HL-60/S4 (cell line): Measurements from ENCODE around the gene KLHL29.

Source experiments
- in situ Hi-C: fragments of 300-500 bp; cut with MboI; formaldehyde crosslinking; loops from 2 replicates; pipeline ENCODE4 v1.14.3; 2022; ENCODE audit warnings: low sequenced_read_pairs

Gene KLHL29

DNA sequence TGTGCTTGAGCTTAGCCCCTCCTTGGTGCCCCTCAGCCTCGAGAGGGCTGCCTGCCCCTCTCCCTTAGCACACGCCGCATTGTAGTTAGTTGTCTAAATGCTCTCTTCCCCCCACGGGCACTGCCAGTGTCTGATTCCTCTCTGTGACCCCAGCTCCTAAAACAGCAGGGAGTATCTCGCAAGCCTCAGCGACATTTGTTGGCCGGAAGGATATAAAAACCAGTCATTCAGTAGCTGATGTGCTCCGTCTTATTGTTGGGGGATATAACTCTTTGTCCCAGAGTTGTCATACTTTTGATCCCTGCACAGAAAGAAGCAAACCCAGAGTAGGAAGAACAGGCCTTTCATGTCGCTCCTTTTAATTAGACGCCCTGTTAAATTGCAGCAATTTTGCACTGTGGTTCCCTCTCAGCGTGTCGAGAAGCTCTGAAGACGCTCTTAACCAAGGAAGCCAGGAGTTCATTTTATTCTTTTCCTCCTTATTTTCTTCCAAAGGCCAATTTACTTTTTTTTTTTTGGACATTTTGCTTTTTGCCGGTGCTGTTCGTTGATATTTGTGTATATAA, 201.8 kb downstream of the KLHL29 start:
- in situ Hi-C loops, result no loop called here

DNA sequence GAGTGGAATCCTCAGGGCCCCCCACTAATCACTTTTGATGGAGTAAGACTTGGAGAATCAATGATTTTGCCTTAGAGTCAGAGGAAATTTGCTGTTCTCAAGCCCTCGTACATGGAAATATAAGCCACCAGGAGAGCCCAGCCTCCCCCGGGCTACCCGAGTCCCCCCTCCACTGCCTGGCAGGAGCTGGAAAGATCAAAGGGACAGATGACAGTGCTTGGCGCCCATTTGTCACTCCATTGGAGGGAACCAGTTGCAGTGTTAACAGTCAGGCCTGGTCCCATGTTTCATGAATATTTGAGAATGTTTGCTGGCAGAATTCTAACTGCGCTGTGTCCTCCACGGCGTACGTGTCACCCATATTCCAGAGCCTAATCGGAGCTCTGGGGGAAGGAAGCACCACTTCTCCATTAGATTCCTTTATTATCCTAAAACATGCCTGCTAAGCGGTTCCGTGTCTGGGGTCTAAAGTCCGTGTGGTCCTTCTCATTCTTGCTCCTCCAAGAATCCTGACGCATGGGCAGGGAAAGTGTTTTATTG, 202.4 kb downstream of the KLHL29 start:
- in situ Hi-C loops, result no loop called here

DNA sequence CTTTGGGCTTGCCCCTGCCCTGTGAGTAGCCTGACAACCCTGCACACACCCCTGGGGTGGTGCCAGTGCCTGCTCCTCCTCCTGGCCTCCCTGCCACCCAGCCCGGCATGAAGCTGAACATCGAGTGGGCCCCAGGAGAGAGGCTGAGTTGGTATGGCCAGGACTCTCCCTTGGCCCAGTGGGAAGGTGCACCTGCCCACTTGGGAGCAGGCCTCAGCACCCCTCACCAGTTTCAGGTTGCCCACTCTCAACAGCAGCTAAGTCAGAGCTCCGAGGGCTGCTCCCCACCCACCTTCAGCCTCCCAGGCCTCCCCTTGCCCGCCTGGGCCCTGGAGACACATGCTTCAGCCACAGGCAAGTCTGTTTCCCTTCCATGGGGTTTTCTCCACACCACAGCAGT, 203.1 kb downstream of the KLHL29 start:
- in situ Hi-C loops, result no loop called here

DNA sequence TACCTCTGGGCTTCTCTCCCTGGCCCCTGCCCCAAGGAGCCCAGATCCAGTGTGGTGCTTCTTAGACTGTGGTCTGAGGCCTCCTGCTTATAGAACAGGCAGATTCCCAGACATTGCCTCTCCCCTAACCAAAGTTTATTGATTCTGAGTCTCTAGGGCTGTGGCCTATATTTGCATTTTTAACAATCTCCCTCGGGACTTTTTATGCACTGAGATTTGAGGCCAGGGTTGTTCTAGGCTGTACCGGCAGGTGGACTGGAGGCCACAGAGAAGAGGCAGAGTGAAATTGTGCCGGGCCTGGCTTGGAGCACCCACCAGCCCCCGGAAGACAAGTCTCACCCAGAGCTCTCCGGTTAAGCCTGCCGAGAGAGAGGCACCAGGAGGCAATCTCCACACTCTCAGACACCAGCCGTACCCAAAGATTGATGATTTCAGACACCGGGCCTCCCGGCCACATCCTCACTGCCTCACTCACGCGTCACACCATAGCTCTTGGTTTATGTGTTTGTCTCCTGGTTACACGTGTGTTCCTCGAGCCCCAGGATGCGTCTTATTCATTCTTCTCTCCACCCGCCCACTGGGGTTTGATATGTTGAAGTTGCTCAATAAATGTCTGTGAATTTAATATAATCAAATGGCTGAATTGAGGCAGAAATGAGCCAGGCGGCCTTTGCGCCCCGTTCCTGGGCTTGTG, 203.7 kb downstream of the KLHL29 start:
- in situ Hi-C loops, result no loop called here

DNA sequence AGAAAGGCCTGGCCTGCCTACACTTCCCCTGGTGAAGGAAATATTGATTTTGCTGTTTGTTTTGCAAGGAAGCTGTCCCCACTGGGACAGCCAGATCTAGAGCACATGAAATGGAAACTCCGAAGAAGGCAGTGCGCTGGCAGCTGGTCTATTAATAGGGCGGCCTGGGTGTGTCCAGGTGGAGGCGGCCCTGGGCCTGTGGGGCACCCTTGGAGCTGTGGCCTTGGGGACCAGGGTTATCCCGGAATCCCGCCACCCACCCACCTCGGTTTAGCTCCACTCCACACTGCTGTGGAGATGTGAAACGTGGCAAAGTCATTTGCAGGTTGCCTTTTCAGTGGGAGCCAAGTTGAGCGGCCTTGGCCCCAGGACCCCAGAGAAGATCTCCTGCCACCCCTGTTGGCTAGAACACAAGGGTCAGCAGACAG, 204.3 kb downstream of the KLHL29 start:
- in situ Hi-C loops, result no loop called here

DNA sequence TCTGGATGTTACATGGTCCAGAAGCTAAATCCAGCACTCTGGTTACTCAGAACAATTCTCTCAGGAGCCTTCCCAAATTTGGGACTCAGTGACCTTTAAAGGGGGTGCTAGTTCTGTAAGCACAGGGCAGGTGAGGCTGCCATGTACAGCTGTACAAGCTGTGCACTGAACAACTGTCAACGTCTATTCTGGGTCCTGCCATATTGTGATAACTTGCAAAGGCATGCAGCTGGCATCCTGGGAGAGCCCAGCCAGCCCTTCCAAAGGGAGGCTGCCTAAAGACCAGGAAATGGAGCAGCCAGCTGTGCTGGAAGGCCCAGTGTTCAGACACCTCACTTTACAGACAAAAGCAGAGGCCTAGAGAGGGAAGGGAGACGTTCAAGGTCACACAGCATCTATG, 204.8 kb downstream of the KLHL29 start:
- in situ Hi-C loops, result no loop called here

DNA sequence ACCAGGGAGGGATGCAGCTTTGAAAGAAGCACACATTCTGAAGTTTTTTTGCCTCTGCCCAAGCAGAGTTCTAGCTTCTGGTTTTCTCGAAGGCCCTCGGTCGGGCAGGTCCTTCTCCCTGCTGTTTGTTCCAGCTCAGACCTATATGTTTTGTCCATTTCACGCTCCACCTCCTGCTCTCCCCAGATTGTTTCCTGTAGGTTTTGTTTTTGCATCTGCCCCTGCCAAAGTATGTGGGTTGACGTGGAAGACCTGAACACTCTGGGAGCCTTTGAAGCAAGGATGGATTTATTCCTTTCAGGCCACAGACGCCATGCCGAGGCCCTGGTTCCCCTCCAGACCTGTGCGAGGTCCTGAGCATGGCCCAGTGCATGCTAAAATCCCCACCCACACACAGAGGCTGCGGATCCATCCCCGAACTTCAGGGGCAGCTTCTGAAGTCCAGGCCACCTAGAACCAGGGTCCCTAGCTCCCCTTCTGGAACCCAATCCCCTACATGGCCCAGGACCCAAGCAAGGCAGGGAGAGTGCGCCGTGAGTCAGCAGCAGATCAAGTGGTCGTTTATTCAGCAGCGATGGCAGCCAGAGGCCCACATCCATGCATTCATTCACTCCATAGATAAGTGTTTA, 205.4 kb downstream of the KLHL29 start:
- in situ Hi-C loops, result no loop called here

DNA sequence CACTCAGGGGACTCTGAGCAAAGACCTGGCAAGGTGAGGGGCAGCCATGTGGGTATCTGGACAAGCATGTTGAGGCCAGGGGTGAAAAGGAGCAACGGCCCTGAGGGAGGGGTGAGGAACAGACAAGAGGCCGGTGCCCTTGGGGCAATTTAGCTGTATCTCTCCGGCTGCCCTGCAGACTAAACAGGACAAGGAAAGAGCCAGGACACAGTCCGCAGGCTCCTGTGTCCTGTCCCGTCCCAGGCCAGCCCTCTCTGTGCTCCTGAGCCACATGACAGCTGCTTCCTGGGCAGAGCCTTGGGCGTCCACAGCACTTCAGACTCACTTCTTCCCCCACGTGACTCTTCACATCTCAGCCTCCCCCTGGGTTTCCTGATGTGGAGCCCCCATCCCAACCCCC, 206.1 kb downstream of the KLHL29 start:
- in situ Hi-C loops, result no loop called here

DNA sequence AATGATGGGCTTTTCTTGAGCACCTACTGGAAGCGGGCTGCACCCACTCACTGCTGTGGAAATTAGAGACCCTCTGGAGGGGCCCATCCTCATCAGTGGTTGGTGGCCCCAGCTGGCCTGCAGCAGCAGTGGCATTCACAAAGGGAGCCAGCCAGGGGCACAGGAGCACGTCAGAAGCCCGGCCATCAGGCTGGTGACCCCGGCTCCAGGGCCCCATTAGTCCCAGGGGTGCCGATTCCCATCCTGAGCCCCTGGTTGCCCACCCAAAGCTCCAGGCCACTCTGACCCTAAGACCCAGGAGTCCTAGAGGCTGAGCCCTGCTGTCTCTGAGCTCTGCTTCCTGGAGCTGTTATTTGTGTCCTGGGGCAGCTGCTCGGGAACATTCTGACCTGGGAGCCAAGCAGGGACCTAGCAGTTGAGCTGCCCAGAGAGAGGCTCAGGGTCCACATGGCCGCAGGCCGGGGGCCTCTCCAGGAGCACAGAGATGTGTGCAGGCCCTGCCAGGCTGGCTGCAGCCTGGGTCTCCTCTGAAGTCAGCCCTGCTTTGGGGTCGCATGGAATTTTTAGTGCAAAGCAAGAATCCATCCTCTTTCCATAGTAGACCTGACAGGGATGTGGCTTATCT, 207.2 kb downstream of the KLHL29 start:
- in situ Hi-C loops, result no loop called here

DNA sequence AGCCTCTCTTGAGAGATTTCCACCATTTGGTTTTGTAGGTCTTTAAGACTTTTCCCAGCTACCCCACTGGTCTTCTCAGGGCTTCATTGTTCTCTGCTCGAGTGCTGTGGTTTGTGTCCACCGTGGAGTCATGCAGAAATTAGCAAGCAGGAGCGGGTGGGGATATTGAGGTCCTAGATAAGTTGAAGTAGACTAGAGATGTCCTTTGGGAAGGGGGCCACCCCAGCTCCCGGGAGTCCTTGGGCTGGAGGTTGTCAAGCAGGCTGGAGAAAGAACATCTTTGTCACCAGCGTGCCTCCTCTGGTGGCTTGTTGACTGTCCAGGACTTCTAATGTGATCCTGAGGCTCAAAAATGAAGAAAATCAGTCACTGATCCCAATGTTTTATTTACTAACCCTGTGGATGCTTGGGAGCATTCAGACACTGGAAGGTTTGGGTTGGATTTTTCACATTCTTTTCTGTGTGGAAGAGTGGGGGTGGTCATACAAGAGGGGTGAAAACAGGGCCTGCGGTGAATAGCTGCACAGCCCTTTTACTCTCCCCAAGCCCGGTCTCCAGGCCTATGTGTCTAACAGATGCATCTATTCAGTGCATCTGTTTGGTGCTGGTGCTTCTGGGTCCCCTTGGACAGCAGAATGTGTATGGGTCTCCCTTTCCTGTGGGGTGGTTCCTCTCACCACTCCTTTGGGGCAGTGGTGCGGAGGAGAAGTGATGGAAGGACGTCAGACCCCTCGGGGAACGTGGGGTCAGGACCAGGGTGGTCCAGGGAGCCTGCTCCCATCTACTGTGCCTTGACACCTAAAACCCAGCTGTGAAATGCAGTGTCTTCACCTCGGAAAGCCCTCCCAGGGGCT, 208.1 kb downstream of the KLHL29 start:
- in situ Hi-C loops, result no loop called here

DNA sequence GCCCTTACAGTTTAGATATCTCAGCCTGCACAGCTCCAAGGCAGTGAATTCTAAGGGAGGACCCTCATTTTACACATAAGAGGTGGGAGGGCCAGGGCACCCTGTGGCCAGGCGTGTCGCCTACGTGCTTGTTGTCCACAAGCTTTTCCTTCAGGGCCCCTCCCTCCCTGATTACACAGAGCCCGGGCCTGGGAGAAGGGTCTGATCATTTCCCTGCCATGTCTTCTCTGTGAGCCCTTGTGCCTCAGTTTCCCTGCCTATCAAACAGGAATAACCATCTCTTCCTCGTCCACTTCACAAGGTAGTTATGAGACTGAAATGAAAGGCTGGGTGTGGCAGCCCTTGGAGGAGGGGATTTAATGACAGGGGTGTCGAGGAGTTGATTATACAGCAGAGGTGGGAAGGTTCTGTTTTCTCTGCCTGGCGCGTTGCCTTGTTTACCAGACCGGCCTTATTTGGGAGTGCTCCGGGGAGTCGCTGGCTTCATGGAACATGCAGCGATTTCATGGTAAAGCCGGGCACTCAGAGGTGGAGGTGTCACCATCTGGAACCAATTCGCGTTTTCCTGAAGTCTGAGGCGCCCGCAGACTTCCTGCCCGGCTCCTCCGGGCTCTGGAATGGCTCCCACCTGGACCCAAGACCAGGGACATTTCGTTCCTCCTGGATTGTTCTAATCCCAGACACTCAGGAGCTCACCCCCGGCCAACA, 208.9 kb downstream of the KLHL29 start:
- in situ Hi-C loops, result no loop called here

DNA sequence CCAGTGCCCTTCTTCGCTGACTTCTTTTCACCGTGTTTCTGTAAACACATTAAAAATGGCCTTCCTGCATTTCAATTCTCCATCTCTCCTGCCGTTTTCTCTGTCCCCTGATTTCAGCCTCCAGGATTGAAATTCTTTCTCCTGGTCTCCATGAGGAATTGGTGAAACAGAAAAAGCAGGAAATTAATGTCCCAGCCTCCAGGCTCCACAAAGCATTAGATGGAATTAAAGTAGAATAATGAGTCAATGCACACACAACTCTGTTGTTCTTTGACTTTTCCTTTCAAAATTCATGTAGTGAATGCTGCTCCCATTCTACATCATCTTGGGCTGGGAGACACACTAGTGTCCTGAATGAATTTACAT, 209.5 kb downstream of the KLHL29 start:
- in situ Hi-C loops, result no loop called here

DNA sequence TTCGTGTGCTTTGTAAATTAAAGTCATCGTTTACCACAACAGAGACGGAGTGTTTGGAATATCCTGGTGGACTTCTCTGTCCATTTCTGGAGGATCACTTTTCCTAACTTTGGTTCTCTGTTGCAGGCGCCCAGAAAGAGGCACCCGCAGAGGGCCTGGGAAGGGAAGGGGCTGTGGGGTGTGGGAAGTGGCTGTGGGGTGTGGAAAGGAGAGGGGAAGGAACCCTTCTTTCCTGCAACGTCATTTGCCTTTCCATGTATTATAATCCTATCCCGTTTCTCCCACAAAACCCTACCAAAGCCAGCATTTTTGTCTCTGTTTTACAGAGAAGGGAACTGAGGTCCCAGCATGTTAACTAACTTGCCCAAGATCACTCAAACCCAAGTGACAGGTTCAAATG, 210.0 kb downstream of the KLHL29 start:
- in situ Hi-C loops, result no loop called here

DNA sequence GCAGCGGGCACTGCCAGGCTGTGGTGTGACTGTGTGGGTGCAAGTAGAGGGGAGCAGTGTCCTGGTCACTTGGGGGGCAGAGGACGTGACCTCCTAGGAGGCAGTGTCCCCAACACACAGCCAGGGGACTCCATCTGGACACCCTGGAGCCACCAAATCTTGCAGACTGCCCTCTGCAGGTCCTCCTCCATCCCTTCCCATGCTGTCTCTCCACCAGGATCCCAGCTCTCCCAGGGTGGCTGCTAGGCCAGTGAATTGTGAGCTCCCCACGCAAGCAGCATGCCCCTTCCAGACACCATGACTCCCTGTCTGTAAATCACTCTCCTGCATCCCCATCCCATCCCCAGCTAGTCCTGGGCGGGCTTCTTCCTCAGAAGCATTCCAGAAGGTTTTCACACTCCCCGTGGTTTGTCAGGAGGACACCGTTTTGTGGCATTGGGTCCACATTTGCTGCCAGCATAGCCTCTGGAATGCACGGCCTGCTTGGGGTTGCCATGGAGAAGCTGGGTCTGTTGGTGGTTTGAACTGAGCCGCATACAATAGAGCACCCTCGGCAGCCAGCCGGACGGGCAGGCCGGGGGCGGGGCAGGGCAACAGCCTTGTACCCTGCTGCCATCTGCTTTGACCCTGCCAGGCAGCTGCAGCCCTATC, 210.7 kb downstream of the KLHL29 start:
- in situ Hi-C loops, result no loop called here

DNA sequence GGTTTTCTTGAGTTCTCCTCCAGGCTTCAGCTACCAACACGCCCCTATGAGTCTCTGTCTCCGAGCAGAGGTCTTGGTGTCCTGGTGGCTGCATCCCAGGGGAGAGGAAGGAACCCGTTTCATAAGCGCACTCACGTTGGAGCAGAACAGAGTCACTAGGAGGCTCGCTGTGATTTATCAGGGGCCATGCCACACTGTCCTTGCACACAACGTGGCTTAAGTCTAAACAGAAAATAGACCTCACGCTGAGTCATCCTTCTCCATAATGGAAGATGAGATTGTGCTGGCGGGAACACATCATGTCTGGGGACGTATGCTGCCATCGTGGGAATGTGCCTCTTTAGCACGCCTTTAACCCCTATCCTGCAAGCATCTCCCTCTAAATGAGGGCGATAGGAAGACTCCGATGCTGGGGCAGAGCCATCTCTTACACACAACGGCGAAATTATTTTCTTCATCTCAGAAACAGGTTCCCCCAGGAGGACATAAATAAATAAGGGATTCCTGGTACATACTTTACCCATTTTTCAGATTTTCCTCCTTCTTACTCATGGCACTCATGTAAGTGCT, 211.4 kb downstream of the KLHL29 start:
- in situ Hi-C loops, result no loop called here

DNA sequence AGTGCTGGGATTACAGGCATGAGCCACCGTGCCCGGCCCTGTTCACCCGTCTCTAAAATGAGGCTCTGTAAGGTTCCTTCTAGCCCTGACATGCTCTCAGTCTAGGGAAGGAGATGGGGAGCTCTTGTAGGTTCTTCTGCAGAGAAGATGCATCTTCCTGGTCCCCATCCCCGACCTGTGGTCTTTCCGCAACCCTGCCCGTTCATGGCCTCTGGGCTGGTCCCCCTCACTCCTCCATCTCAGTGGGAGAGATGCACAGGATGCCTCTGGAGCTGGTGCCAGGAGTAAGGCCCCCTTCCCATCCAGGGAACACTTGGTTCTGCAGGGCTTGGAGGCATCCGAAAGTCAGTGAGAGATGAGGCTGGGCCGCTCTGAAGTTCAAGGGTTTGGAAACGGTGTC, 212.7 kb downstream of the KLHL29 start:
- in situ Hi-C loops, result no loop called here

DNA sequence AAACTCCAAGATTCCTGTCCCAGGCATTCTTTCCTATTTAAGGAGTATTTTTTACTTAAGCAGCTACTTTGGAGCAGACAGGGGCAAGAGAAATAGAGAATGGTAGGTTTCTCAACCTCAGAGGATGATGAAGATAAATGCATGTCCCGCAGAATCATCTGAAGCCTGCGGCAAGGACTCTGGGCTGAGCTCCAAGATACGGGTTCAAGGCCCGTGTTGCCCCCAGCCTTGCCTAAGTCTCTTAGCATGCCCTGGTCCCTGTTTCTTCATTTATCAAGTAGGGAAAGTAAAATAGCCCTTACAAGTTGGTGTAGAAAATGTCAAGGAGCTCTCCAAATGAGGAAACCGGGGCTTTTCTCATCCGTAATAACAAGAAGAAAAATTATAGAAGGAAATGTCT, 214.0 kb downstream of the KLHL29 start:
- in situ Hi-C loops, result no loop called here

DNA sequence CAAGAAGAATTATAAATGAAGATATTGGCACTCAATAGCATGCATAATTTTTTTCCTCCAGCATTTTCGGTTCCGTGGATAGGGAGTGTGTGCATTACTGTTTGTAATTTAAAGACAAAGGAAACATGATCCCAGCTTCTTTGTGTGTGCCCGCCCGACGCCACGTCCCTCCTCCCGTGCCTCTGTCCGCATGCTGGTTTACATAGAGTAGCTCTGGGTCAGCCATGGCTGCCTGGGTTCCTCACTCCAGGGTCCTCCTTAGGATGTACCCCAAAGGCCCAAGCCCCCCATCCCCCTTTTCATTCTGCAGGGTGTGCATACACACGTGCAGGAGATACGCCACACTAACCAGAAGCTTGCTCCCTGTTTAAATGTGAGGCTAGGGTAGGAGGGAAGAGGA, 214.7 kb downstream of the KLHL29 start:
- in situ Hi-C loops, result no loop called here

DNA sequence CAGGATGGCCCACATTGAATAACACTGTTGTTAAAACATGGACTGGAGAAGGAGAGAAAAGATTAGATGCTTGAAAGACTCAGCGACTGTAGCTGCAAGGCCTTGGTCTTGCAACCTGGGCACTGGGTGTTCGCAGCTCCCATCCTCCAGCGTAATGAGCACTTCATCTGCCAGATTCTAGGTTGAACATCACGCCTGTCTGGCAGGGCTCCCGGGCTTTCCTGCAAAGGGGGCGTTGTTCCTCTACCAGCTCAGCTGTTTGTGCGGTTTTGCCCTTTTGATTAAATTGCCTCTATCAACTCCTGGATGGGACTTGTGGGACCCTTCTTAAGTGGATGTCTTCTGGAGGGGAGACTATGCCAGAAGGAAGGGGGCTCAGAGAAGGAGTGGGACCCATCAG, 215.4 kb downstream of the KLHL29 start:
- in situ Hi-C loops, result no loop called here
